NCI-H146 (cell line): ENCODE measurements around the gene CCDC117.

ENCODE experiments used
- DNase-seq: peaks from one replicate; lab custom pipeline; 2025; lab: John Stamatoyannopoulos, UW

The CCDC117 gene

GRCh38 chr22:28769394-28770085 lies 3.0 kb upstream of the CCDC117 start:
- no peak for DNase-seq

- DNase-seq: no peak
These were observed 1.2 kb upstream of the CCDC117 start for GRCh38 chr22:28771195-28771791.

GRCh38 chr22:28773461-28773867 lies 969 bp downstream of the CCDC117 start:
- no peak for DNase-seq

GRCh38 chr22:28774378-28774777 lies 1.9 kb downstream of the CCDC117 start:
- DNase-seq: no peak

GRCh38 chr22:28779833-28780232 lies 7.3 kb downstream of the CCDC117 start:
- DNase-seq: no peak

GRCh38 chr22:28780296-28780695 lies 7.8 kb downstream of the CCDC117 start:
- no peak for DNase-seq

GRCh38 chr22:28783786-28784671 lies 11.5 kb downstream of the CCDC117 start:
- DNase-seq: peak; percentile 16

- DNase-seq: no peak
These were observed 16.1 kb downstream of the CCDC117 start for GRCh38 chr22:28788601-28789000.

- DNase-seq: no peak
These were observed 18.6 kb downstream of the CCDC117 start for GRCh38 chr22:28791124-28791523.

- peak; percentile 65 for DNase-seq
These were observed 19.5 kb downstream of the CCDC117 start for GRCh38 chr22:28791841-28792490.

- peak; percentile 56 for DNase-seq
These were observed 20.2 kb downstream of the CCDC117 start for GRCh38 chr22:28792491-28793383.

GRCh38 chr22:28793976-28794584 lies 21.6 kb downstream of the CCDC117 start:
- no peak for DNase-seq

GRCh38 chr22:28795071-28795693 lies 22.7 kb downstream of the CCDC117 start:
- DNase-seq: no peak

- DNase-seq: no peak
These were observed 23.7 kb downstream of the CCDC117 start for GRCh38 chr22:28795932-28796856.

GRCh38 chr22:28798810-28799605 lies 26.5 kb downstream of the CCDC117 start:
- peak; percentile 57 for DNase-seq

- DNase-seq: peak; percentile 49
These were observed 27.3 kb downstream of the CCDC117 start for GRCh38 chr22:28799606-28800307.

GRCh38 chr22:28800308-28801041 lies 28.0 kb downstream of the CCDC117 start, which contains the start of gene XBP1:
TSS of gene XBP1 (minus strand) at chr22:28800569.
- DNase-seq: peak; percentile 90
